Neural progenitor cell (in vitro differentiated cells): ENCODE results near the gene CDK8.

Experiments used
- CTCF ChIP-seq: fragments of 200-600 bp; sonication (generic); IDR thresholded peaks from 2 replicates; pipeline ENCODE4 v1.5.1; 2017; ENCODE audit warnings: antibody characterized with exemption, mild to moderate bottlenecking
- EZH2phosphoT487 ChIP-seq: fragments of 200-600 bp; sonication (generic); IDR thresholded peaks from 2 replicates; pipeline ENCODE4 v1.6.1; 2017; ENCODE audit warnings: antibody characterized with exemption

- no peak for TF ChIP-seq CTCF
- TF ChIP-seq EZH2phosphoT487 = no peak
Observed at GRCh38 chr13:26266311-26266710, 12.4 kb downstream of the CDK8 start.
